Osteocyte (in vitro differentiated cells): ENCODE data around the gene DAPK3. TPM values are rescaled to one million over a fixed set of nuclear protein-coding genes. Genes with fewer than 3 reads are reported as not detected.

Experiments
- DNase-seq: peaks from one replicate; pipeline ENCODE4 v3.0.0; 2021; ENCODE audit warnings: mixed read lengths; ENCODE audit not compliant: unreplicated experiment; ENCODE audit errors: extremely low spot score
- H3K27ac Mint-ChIP-seq: one replicate; pipeline ENCODE4 v1.8.0; 2021; ENCODE audit warnings: mild to moderate bottlenecking, mixed read lengths; ENCODE audit not compliant: unreplicated experiment
- H3K27me3 Mint-ChIP-seq: one replicate; pipeline ENCODE4 v1.8.0; 2021; ENCODE audit warnings: mixed read lengths; ENCODE audit not compliant: unreplicated experiment
- H3K36me3 Mint-ChIP-seq: one replicate; pipeline ENCODE4 v1.8.0; 2021; ENCODE audit warnings: mixed read lengths; ENCODE audit not compliant: unreplicated experiment
- H3K4me1 Mint-ChIP-seq: one replicate; pipeline ENCODE4 v1.8.0; 2021; ENCODE audit warnings: mixed read lengths; ENCODE audit not compliant: unreplicated experiment
- H3K4me3 Mint-ChIP-seq: one replicate; pipeline ENCODE4 v1.8.0; 2021; ENCODE audit warnings: mild to moderate bottlenecking, moderate library complexity, mixed read lengths; ENCODE audit not compliant: unreplicated experiment
- H3K9me3 Mint-ChIP-seq: one replicate; pipeline ENCODE4 v1.8.0; 2021; ENCODE audit warnings: mixed read lengths; ENCODE audit not compliant: unreplicated experiment
- total RNA-seq: library from RNA; stranded (reverse); gene quantifications from 2 replicates; pipeline ENCODE4 v1.2.1, GENCODE V29; 2021
- TF ChIP-seq, protein P1 (sequence below): fragments of 200-600 bp; sonication (generic); IDR thresholded peaks from 2 replicates; pipeline ENCODE4 v1.5.0; 2021; ENCODE audit warnings: antibody characterized with exemption, mild to moderate bottlenecking, moderate library complexity

DAPK3 gene
- total RNA-seq, 1 donor from 2014 or later: 92.9 TPM

- Mint-ChIP-seq H3K9me3 (no peaks in the 10 kb centered on the region), H3K27me3 (no peaks in the 10 kb centered on the region), H3K36me3 (peaks cover 58% of the 10 kb centered on the region), H3K27ac (peak overlapping the region; percentile 54), H3K4me1 (peaks cover 25% of the 10 kb centered on the region), H3K4me3 (no peak overlapping the region)
- TF ChIP-seq, protein P1, sequence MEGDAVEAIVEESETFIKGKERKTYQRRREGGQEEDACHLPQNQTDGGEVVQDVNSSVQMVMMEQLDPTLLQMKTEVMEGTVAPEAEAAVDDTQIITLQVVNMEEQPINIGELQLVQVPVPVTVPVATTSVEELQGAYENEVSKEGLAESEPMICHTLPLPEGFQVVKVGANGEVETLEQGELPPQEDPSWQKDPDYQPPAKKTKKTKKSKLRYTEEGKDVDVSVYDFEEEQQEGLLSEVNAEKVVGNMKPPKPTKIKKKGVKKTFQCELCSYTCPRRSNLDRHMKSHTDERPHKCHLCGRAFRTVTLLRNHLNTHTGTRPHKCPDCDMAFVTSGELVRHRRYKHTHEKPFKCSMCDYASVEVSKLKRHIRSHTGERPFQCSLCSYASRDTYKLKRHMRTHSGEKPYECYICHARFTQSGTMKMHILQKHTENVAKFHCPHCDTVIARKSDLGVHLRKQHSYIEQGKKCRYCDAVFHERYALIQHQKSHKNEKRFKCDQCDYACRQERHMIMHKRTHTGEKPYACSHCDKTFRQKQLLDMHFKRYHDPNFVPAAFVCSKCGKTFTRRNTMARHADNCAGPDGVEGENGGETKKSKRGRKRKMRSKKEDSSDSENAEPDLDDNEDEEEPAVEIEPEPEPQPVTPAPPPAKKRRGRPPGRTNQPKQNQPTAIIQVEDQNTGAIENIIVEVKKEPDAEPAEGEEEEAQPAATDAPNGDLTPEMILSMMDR: no peak
- DNase-seq: no peak
Observed at GRCh38 chr19:3979674-3980352, 8.9 kb upstream of the DAPK3 start.

- no peaks in the 10 kb centered on the region for H3K27me3 Mint-ChIP-seq
- H3K36me3 Mint-ChIP-seq: peaks cover 56% of the 10 kb centered on the region
Observed at GRCh38 chr19:3979289-3979673, 8.4 kb upstream of the DAPK3 start.

DNA sequence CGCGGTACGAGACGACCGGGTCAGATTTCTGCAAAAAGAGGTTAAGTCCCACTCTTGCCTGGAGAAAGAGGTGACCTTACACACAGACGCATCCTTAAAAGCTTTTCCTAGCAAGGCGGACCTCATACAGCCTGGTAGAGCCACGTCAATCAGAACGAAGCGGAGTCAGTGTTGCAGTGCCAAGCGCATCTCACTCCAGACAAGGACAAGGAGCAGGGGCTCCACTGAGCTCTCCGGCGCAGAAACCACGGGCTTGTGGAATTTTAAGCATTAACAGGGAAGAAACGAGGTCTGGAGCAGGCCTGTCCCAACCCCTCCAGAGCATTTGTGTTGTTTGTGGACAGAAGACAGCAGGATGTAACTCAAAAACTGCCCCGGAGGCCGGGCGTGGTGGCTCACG is 7.2 kb upstream of the DAPK3 start:
- Mint-ChIP-seq H3K27ac (peak overlapping the region; percentile 31), H3K36me3 (peaks cover 46% of the 10 kb centered on the region), H3K4me3 (no peak overlapping the region), H3K4me1 (peaks cover 10% of the 10 kb centered on the region), H3K27me3 (no peaks in the 10 kb centered on the region), H3K9me3 (no peaks in the 10 kb centered on the region)
- TF ChIP-seq, protein P1: no peak
- DNase-seq: no peak

More at GRCh38 chr19:3979289-3979673, 8.4 kb upstream of the DAPK3 start:
- DNase-seq: no peak
- peaks cover 21% of the 10 kb centered on the region for H3K4me1 Mint-ChIP-seq
- no peak overlapping the region for H3K4me3 Mint-ChIP-seq
- TF ChIP-seq, protein P1: no peak
- H3K9me3 Mint-ChIP-seq: no peaks in the 10 kb centered on the region
- H3K27ac Mint-ChIP-seq: peak overlapping the region; percentile 54

GRCh38 chr19:3977242-3978143 is 6.6 kb upstream of the DAPK3 start:
- no peaks in the 10 kb centered on the region for H3K27me3 Mint-ChIP-seq
- TF ChIP-seq, protein P1: no peak
- no peak overlapping the region for H3K4me3 Mint-ChIP-seq
- peaks cover 40% of the 10 kb centered on the region for H3K36me3 Mint-ChIP-seq
- DNase-seq: no peak
- H3K27ac Mint-ChIP-seq: no peak overlapping the region
- no peaks in the 10 kb centered on the region for H3K9me3 Mint-ChIP-seq
- H3K4me1 Mint-ChIP-seq: peaks cover 3% of the 10 kb centered on the region
